Astrocyte (in vitro differentiated cells and primary cell): ENCODE data around the gene TERB2.

Experiments used
- EZH2 ChIP-seq: IDR thresholded peaks from 2 replicates; pipeline ENCODE4 v1.6.1; 2012; ENCODE audit warnings: mild to moderate bottlenecking, low read length, inconsistent platforms; ENCODE audit not compliant: insufficient read depth
- TF ChIP-seq, protein P1 (sequence below): IDR thresholded peaks from 2 replicates; pipeline ENCODE4 v1.5.1; 2011; ENCODE audit warnings: low read depth, mild to moderate bottlenecking, inconsistent platforms, low read length, moderate library complexity; ENCODE audit not compliant: insufficient read depth

DNA sequence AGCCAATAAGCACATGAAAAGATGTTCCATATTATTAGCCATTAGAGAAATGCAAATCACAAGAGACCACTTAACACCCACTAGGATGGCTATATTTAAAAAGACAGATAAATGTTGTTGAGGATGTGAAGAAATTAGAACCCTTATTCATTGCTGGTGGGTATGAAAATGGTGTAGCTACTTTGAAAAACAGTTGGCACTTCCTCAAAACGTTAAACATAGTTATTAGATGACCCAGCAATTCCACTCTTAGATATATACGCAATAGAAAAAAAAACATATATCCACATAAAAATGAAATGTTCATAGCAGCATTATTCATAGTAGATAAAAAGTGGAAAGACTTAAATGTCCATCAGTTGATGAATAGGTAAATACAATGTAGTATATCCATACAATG, 47.1 kb upstream of the TERB2 start:
- TF ChIP-seq, protein P1, sequence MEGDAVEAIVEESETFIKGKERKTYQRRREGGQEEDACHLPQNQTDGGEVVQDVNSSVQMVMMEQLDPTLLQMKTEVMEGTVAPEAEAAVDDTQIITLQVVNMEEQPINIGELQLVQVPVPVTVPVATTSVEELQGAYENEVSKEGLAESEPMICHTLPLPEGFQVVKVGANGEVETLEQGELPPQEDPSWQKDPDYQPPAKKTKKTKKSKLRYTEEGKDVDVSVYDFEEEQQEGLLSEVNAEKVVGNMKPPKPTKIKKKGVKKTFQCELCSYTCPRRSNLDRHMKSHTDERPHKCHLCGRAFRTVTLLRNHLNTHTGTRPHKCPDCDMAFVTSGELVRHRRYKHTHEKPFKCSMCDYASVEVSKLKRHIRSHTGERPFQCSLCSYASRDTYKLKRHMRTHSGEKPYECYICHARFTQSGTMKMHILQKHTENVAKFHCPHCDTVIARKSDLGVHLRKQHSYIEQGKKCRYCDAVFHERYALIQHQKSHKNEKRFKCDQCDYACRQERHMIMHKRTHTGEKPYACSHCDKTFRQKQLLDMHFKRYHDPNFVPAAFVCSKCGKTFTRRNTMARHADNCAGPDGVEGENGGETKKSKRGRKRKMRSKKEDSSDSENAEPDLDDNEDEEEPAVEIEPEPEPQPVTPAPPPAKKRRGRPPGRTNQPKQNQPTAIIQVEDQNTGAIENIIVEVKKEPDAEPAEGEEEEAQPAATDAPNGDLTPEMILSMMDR = no peak
- no peak for TF ChIP-seq EZH2
